H1 (cell line): ENCODE measurements around the gene NXPH1.

Experiments used
- CBX5 ChIP-seq: fragments of 300-800, 300-1000 bp; sonication (generic); IDR thresholded peaks from 2 replicates; pipeline ENCODE4 v1.7.1; 2016; ENCODE audit warnings: antibody characterized with exemption, low read length, low read depth
- EZH2 ChIP-seq: fragments of 200-600 bp; sonication (generic); IDR thresholded peaks from 2 replicates; pipeline ENCODE4 v1.7.1; 2012; ENCODE audit warnings: low read depth, mild to moderate bottlenecking, moderate library complexity, low read length, inconsistent platforms; ENCODE audit not compliant: severe bottlenecking
- KDM5A ChIP-seq: fragments of 200-600 bp; IDR thresholded peaks from 2 replicates; pipeline ENCODE4 v1.7.1; 2012; ENCODE audit warnings: mild to moderate bottlenecking, low read length, inconsistent platforms, mixed read lengths
- RFX5 ChIP-seq: IDR thresholded peaks from 2 replicates; pipeline ENCODE4 v1.6.1; 2011; ENCODE audit warnings: low read depth, low read length, improper control_type of control experiment, borderline replicate concordance
- SUZ12 ChIP-seq: fragments of 200-600 bp; sonication (generic); IDR thresholded peaks from 2 replicates; pipeline ENCODE4 v1.6.1; 2012; ENCODE audit warnings: mild to moderate bottlenecking, inconsistent platforms, low read length, moderate library complexity, mixed read lengths
- USF2 ChIP-seq: IDR thresholded peaks from 2 replicates; pipeline ENCODE4 v1.6.1; 2011; ENCODE audit warnings: low read length, improper control_type of control experiment
- TF ChIP-seq, protein P1 (sequence below): IDR thresholded peaks from 2 replicates; pipeline ENCODE4 v1.6.1; 2012; ENCODE audit warnings: inconsistent platforms
- TF ChIP-seq, protein P2 (sequence below), 3 experiments: IDR thresholded peaks; 1 replicate in 2 of 3; 2 replicates in 1 of 3; pipeline versions ENCODE4 v1.5.1 to v1.6.1; 2011; ENCODE audit warnings: low read length in 3 of 3, mild to moderate bottlenecking in 3 of 3, inconsistent platforms in 2 of 3, low read depth in 1 of 3, moderate library complexity in 1 of 3; ENCODE audit not compliant: insufficient read depth in 1 of 3; ENCODE audit errors: control extremely low read depth in 1 of 3

GRCh38 chr7:8620169-8620568, 186.8 kb downstream of the NXPH1 start:
- TF ChIP-seq, protein P1, sequence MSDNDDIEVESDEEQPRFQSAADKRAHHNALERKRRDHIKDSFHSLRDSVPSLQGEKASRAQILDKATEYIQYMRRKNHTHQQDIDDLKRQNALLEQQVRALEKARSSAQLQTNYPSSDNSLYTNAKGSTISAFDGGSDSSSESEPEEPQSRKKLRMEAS: no peak
- TF ChIP-seq RFX5 (no peak), KDM5A (no peak), EZH2 (no peak), USF2 (no peak), CBX5 (no peak), SUZ12 (no peak)
- TF ChIP-seq, protein P2, sequence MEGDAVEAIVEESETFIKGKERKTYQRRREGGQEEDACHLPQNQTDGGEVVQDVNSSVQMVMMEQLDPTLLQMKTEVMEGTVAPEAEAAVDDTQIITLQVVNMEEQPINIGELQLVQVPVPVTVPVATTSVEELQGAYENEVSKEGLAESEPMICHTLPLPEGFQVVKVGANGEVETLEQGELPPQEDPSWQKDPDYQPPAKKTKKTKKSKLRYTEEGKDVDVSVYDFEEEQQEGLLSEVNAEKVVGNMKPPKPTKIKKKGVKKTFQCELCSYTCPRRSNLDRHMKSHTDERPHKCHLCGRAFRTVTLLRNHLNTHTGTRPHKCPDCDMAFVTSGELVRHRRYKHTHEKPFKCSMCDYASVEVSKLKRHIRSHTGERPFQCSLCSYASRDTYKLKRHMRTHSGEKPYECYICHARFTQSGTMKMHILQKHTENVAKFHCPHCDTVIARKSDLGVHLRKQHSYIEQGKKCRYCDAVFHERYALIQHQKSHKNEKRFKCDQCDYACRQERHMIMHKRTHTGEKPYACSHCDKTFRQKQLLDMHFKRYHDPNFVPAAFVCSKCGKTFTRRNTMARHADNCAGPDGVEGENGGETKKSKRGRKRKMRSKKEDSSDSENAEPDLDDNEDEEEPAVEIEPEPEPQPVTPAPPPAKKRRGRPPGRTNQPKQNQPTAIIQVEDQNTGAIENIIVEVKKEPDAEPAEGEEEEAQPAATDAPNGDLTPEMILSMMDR (IDR thresholded peaks at IDR 0.05; ENCODE audit: control extremely low read depth in 1 of 3, insufficient read depth in 1 of 3, low read depth in 1 of 3, low read length in 3 of 3): no peak
